HepG2 (cell line): ENCODE data around the gene ATP2C2. TPM values are rescaled to one million over a fixed set of nuclear protein-coding genes. Genes with fewer than 3 reads are reported as not detected.

ENCODE experiments used
- ATAC-seq: fragments of 200-7000 bp; cut with Tn5 transposase; 3 replicates; pipeline ENCODE4 v1.9.1; 2020; ENCODE audit warnings: mild to moderate bottlenecking, moderate library complexity
- BruUV-seq: library from RNA; stranded (reverse); fragments of 400-500 nt; replicated peaks from 2 replicates; lab custom pipeline; 2021; lab: Mats Ljungman, UMichigan
- CTCF ChIA-PET: fragments of 300-600 bp; formaldehyde crosslinking; extraction: SDS; loops from one replicate; lab custom pipeline; 2021; ENCODE audit warnings: low total read pairs, inconsistent platforms, low intra/inter-chr PET ratio; lab: Yijun Ruan, JAX
- POLR2A ChIA-PET: fragments of 350-600 bp; sonication (Branson Sonifier 250); formaldehyde crosslinking; loops from one replicate; lab custom pipeline; 2020; ENCODE audit warnings: antibody characterized with exemption, inconsistent platforms; lab: Yijun Ruan, JAX
- DNase-seq: peaks from one replicate; pipeline ENCODE4 v3.0.0-alpha.2; 2015; ENCODE audit warnings: low spot score
- FAIRE-seq: peaks from 3 replicates; lab custom pipeline; 2011; peaks lifted over from hg19 to GRCh38; lab: Jason Lieb, UNC
- H2AFZ ChIP-seq: one replicate; pipeline ENCODE4 v1.6.1; 2011; ENCODE audit warnings: low read length, inconsistent platforms
- H3K27ac ChIP-seq: fragments of 300-600 bp; 3 replicates; pipeline ENCODE4 v1.8.0; 2011; ENCODE audit warnings: mixed run types, mild to moderate bottlenecking, mixed read lengths, low read length, inconsistent platforms; ENCODE audit not compliant: insufficient read depth; ENCODE audit errors: extremely low read length
- H3K27me3 ChIP-seq, 2 experiments: fragments of 200-600 bp in 1 of 2; 2 replicates in 1 of 2; 3 replicates in 1 of 2; pipeline versions ENCODE4 v1.6.0 to v1.8.0; 2011; ENCODE audit warnings: low read length in 2 of 2, mild to moderate bottlenecking in 2 of 2, moderate library complexity in 2 of 2, inconsistent platforms in 1 of 2; ENCODE audit not compliant: insufficient read depth in 2 of 2, control insufficient read depth in 1 of 2
- H3K36me3 ChIP-seq, 2 experiments: fragments of 200-600 bp in 1 of 2; replicated peaks in 1 of 2; 2 replicates in 1 of 2; 3 replicates in 1 of 2; pipeline versions ENCODE4 v1.5.1 to v1.8.0; 2011; ENCODE audit warnings: low read length in 2 of 2, inconsistent platforms in 1 of 2; ENCODE audit not compliant: insufficient read depth in 2 of 2, control insufficient read depth in 1 of 2
- H3K4me1 ChIP-seq: 2 replicates; pipeline ENCODE4 v1.5.1; 2012; ENCODE audit warnings: low read length, inconsistent platforms; ENCODE audit not compliant: insufficient read depth
- H3K4me2 ChIP-seq: 2 replicates; pipeline ENCODE4 v1.6.0; 2011; ENCODE audit warnings: low read depth, low read length, inconsistent platforms
- H3K4me3 ChIP-seq, 3 experiments: fragments of 200-600 bp in 1 of 3; sonication (generic), shearing (Covaris generic) in 1 of 3; replicated peaks in 1 of 3; 2 replicates each; pipeline ENCODE4 v1.5.1; 2011 to 2016; ENCODE audit warnings: low read length in 3 of 3, inconsistent platforms in 2 of 3, low read depth in 2 of 3, mild to moderate bottlenecking in 2 of 3, control low read depth in 1 of 3, mixed read lengths in 1 of 3; ENCODE audit not compliant: insufficient read depth in 1 of 3
- H3K79me2 ChIP-seq: one replicate; pipeline ENCODE4 v1.6.1; 2011; ENCODE audit warnings: low read length, inconsistent platforms; ENCODE audit not compliant: insufficient read depth
- H3K9ac ChIP-seq: 2 replicates; pipeline ENCODE4 v1.6.0; 2011; ENCODE audit warnings: mild to moderate bottlenecking, low read depth, low read length, inconsistent platforms; ENCODE audit not compliant: insufficient read depth
- H3K9me3 ChIP-seq: 2 replicates; pipeline ENCODE4 v1.5.1; 2012; ENCODE audit warnings: mild to moderate bottlenecking, low read length
- H4K20me1 ChIP-seq: 2 replicates; pipeline ENCODE4 v1.6.0; 2011; ENCODE audit warnings: inconsistent platforms, mild to moderate bottlenecking, low read length, moderate library complexity; ENCODE audit not compliant: insufficient read depth
- ARID2 ChIP-seq: sonication (generic); formaldehyde crosslinking; IDR thresholded peaks from 2 replicates; pipeline ENCODE4 v1.8.1; 2022; ENCODE audit warnings: mild to moderate bottlenecking, missing genetic modification reagents, borderline replicate concordance
- CEBPB ChIP-seq: IDR thresholded peaks from 2 replicates; pipeline ENCODE4 v1.6.1; 2011; ENCODE audit warnings: low read depth, low read length, improper control_type of control experiment, borderline replicate concordance
- CREB1 ChIP-seq, 2 experiments: fragments of 450-650 bp in 1 of 2; IDR thresholded peaks; 2 replicates each; pipeline ENCODE4 v1.6.1; 2016 to 2017; ENCODE audit warnings: control low read depth in 1 of 2, mild to moderate bottlenecking in 1 of 2, missing compliant biosample characterization in 1 of 2, missing genetic modification characterization in 1 of 2
- KDM2A ChIP-seq: sonication (generic); formaldehyde crosslinking; IDR thresholded peaks from 2 replicates; pipeline ENCODE4 v1.4.0; 2020; ENCODE audit warnings: low read depth, missing genetic modification reagents, borderline replicate concordance
- MATR3 ChIP-seq: sonication (generic); formaldehyde crosslinking; IDR thresholded peaks from 2 replicates; pipeline ENCODE4 v1.4.0; 2020; ENCODE audit warnings: missing genetic modification reagents
- PHF8 ChIP-seq: sonication (generic); formaldehyde crosslinking; IDR thresholded peaks from 2 replicates; pipeline ENCODE4 v1.5.0; 2020; ENCODE audit warnings: missing genetic modification reagents
- SNAPC5 ChIP-seq: sonication (generic); formaldehyde crosslinking; IDR thresholded peaks from 2 replicates; pipeline ENCODE4 v1.8.1; 2023; ENCODE audit warnings: mild to moderate bottlenecking, missing genetic modification reagents, borderline replicate concordance
- ZNF280D ChIP-seq: sonication (generic); formaldehyde crosslinking; IDR thresholded peaks from 2 replicates; pipeline ENCODE4 v1.5.1; 2020; ENCODE audit warnings: mild to moderate bottlenecking, missing genetic modification reagents
- ZNF335 ChIP-seq: sonication (generic); formaldehyde crosslinking; IDR thresholded peaks from 2 replicates; pipeline ENCODE4 v1.4.0; 2020; ENCODE audit warnings: missing genetic modification reagents
- ZNF747 ChIP-seq: sonication (generic); formaldehyde crosslinking; IDR thresholded peaks from 2 replicates; pipeline ENCODE4 v1.8.1; 2023; ENCODE audit warnings: missing genetic modification reagents, mild to moderate bottlenecking, borderline replicate concordance
- ZNF768 ChIP-seq: sonication (generic); formaldehyde crosslinking; IDR thresholded peaks from 2 replicates; pipeline ENCODE4 v1.4.0; 2020; ENCODE audit warnings: missing genetic modification reagents
- WGBS: methylation state at CpG from one replicate; pipeline ENCODE4 v1.1.6; 2017; ENCODE audit warnings: low lambda C conversion rate; 5-methylcytosine and 5-hydroxymethylcytosine counted together
- in situ Hi-C: cut with HindIII; loops from 2 replicates; pipeline ENCODE4 v1.10.0; 2017; ENCODE audit warnings: low pct_unique_long_range_greater_than_20kb; ENCODE audit not compliant: extremely low pct_ligation_motif_present
- intact Hi-C: fragments of 100-400 bp; cut with micrococcal nuclease; formaldehyde crosslinking; loops from one replicate; pipeline ENCODE4 v1.10.0; 2022; ENCODE audit not compliant: unreplicated experiment
- polyA plus RNA-seq, 8 experiments: library from polyadenylated mRNA; depleted of rRNA in 3 of 8; stranded (reverse) in 7 of 8; unstranded in 1 of 8; fragments of >200 nt; fragmentation: Illumina TruSeq in 4 of 8; extraction: Trizol in 4 of 8; gene quantifications; 2 replicates each; pipeline versions ENCODE4 v1.2.1 to v1.2.3, GENCODE V29; 2011 to 2016; ENCODE audit warnings: low read depth in 4 of 8, missing spikeins in 1 of 8, mixed read lengths in 1 of 8; ENCODE audit not compliant: insufficient read depth in 1 of 8
- total RNA-seq, 5 experiments: library from RNA; depleted of rRNA; stranded (reverse); fragments of >200 nt; fragmentation: Illumina TruSeq; extraction: Trizol; gene quantifications; 2 replicates each; pipeline ENCODE4 v1.2.3, GENCODE V29; 2016; ENCODE audit warnings: low read depth in 1 of 5

ATP2C2 gene
- total and polyA plus RNA-seq, 2 of the 13 experiments (the other 11 are each of a cell fraction or from before 2014, with no cell fraction given): 0.07 TPM; not detected in 1

GRCh38 chr16:84507011-84507982, 139.0 kb downstream of the ATP2C2 start:
- POLR2A ChIA-PET: no interaction called here
- ATAC-seq (no peak), DNase-seq (no peak), FAIRE-seq (no peak)
- H3K4me2 ChIP-seq: no peak overlapping the region
- no TSS peak for BruUV-seq
- H3K4me3 ChIP-seq: no peak overlapping the region
- no peaks in the 10 kb centered on the region for H3K9me3 ChIP-seq
- CTCF ChIA-PET: interaction anchor here (1.2 to 1.4 kb wide), 2 partner anchors 115 to 230 kb away, joined by 3 to 5 read pairs; no protein-coding TSS in a partner anchor
- H3K27ac ChIP-seq: no peak overlapping the region
- intact Hi-C loops: no loop called here
- no peak for TF ChIP-seq PHF8 (CRISPR knock-in tag)
- TF ChIP-seq CEBPB: peak; percentile 49; the same call in 1 of the 2 replicates
- in situ Hi-C loops: no loop called here
- H3K79me2 ChIP-seq: peaks cover 2% of the 10 kb centered on the region
- H3K27me3 ChIP-seq: no peaks in the 10 kb centered on the region; a peak in 1 of 5 replicates
- 69% methylated on average over 27 of the region's 27 CpGs for WGBS
- no peaks in the 10 kb centered on the region for H4K20me1 ChIP-seq
- H3K4me1 ChIP-seq: peaks cover 48% of the 10 kb centered on the region
- H3K9ac ChIP-seq: no peak overlapping the region
- H3K36me3 ChIP-seq: no peaks in the 10 kb centered on the region
- no peak overlapping the region for H2AFZ ChIP-seq

GRCh38 chr16:84508502-84508901, 140.2 kb downstream of the ATP2C2 start:
- no peak overlapping the region for H3K9ac ChIP-seq
- DNase-seq: no peak
- 39% methylated on average over 8 of the region's 8 CpGs for WGBS
- ChIA-PET CTCF (interaction anchor here (1.3 kb wide), 1 partner anchor 114 kb away, joined by 3 read pairs; no protein-coding TSS in a partner anchor), POLR2A (no interaction called here)
- no TSS peak for BruUV-seq
- H3K4me2 ChIP-seq: no peak overlapping the region
- TF ChIP-seq CREB1 (IDR thresholded peaks at IDR 0.05) (no peak), CREB1 (CRISPR knock-in tag; IDR thresholded peaks at IDR 0.05) (no peak), MATR3 (CRISPR knock-in tag) (no peak), KDM2A (no peak), ARID2 (no peak), SNAPC5 (no peak), ZNF768 (CRISPR knock-in tag) (no peak), ZNF747 (CRISPR knock-in tag) (no peak), ZNF335 (CRISPR knock-in tag) (no peak), ZNF280D (CRISPR knock-in tag) (no peak)
- H2AFZ ChIP-seq: no peak overlapping the region
- intact Hi-C loops: no loop called here
- H3K79me2 ChIP-seq: peaks cover 2% of the 10 kb centered on the region
- H3K27ac ChIP-seq: no peak overlapping the region
- H3K4me3 ChIP-seq: no peak overlapping the region
- ATAC-seq: no peak
- H3K36me3 ChIP-seq: no peaks in the 10 kb centered on the region
- H3K9me3 ChIP-seq: no peaks in the 10 kb centered on the region
- FAIRE-seq: no peak
- in situ Hi-C loops: no loop called here
- peaks cover 38% of the 10 kb centered on the region for H3K4me1 ChIP-seq
- no peaks in the 10 kb centered on the region for H4K20me1 ChIP-seq
- no peaks in the 10 kb centered on the region; a peak in 1 of 5 replicates for H3K27me3 ChIP-seq
